ENCODE data around the gene CLDN9.
"Not testable (repeated sequence)": the region's sequence is repeated elsewhere in the genome, so short reads cannot be mapped to it uniquely, and the experiment has no call there.

The CLDN9 gene

DNA sequence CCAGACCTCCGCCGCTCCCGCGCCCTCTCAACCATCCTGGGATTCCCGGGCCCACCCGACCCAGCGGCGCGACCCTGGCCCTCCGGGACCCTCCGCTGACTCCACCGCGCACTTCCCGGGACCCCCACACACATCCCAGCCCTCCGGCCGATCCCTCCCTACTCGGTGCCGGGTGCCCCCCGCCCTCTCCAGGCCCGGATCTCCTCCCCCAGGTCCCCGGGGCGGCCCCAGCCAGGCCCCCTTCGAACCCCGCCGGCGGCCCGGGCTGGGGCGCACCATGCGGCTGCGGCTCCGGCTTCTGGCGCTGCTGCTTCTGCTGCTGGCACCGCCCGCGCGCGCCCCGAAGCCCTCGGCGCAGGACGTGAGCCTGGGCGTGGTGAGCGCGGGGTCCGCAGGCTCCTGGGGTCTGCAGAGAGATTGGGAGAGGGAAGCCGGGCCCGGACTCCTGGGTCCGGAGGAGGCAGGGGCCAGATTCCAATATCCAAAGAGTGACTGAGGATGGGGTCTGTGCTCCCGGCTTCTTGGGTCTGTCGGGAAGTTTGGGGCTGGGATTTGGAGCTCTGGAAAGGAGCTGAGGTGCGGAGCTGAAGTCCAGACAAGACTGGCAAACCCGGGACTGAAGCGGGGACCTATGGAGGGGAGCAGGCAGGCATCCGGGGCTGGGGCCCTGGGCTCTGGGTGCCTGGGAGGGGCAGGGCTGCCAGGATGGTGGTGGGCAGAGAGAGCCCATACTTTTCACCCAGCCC, 34.1 kb downstream of the CLDN9 start:
- no peak for DNase-seq (ENCODE audit: extremely low read depth, low read depth)
- TF ChIP-seq, protein P1, sequence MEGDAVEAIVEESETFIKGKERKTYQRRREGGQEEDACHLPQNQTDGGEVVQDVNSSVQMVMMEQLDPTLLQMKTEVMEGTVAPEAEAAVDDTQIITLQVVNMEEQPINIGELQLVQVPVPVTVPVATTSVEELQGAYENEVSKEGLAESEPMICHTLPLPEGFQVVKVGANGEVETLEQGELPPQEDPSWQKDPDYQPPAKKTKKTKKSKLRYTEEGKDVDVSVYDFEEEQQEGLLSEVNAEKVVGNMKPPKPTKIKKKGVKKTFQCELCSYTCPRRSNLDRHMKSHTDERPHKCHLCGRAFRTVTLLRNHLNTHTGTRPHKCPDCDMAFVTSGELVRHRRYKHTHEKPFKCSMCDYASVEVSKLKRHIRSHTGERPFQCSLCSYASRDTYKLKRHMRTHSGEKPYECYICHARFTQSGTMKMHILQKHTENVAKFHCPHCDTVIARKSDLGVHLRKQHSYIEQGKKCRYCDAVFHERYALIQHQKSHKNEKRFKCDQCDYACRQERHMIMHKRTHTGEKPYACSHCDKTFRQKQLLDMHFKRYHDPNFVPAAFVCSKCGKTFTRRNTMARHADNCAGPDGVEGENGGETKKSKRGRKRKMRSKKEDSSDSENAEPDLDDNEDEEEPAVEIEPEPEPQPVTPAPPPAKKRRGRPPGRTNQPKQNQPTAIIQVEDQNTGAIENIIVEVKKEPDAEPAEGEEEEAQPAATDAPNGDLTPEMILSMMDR (IDR thresholded peaks at IDR 0.05; ENCODE audit: low read depth, low read length): no peak

DNA sequence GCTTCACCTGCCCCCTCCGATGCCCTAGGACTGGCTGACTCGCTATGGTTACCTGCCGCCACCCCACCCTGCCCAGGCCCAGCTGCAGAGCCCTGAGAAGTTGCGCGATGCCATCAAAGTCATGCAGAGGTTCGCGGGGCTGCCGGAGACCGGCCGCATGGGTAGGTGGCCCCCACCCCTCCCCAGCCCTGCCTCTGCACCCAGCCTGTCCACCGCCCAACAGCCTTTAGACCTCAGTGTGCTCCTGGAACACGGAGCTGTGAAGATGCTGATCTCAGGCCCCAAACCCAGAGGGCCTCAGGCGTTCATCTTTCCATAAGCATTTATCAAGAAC, 34.6 kb downstream of the CLDN9 start:
- DNase-seq (ENCODE audit: extremely low read depth, low read depth): no peak

DNA sequence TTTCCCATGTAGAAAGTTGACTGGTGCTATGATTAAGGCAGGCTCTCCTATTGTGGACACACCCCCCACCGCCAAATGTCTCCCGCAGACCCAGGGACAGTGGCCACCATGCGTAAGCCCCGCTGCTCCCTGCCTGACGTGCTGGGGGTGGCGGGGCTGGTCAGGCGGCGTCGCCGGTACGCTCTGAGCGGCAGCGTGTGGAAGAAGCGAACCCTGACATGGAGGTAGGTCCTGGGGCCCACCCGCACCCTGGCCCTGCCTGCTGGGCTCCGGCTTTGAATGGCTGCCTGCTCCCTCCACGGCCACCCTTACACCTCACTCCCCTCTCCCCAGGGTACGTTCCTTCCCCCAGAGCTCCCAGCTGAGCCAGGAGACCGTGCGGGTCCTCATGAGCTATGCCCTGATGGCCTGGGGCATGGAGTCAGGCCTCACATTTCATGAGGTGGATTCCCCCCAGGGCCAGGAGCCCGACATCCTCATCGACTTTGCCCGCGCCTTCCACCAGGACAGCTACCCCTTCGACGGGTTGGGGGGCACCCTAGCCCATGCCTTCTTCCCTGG, 37.3 kb downstream of the CLDN9 start:
- TF ChIP-seq, protein P1 (IDR thresholded peaks at IDR 0.05; ENCODE audit: low read depth, low read length): no peak

More for the DNA sequence above, 34.6 kb downstream of the CLDN9 start:
- TF ChIP-seq, protein P1 (IDR thresholded peaks at IDR 0.05; ENCODE audit: low read depth, low read length): no peak

DNA sequence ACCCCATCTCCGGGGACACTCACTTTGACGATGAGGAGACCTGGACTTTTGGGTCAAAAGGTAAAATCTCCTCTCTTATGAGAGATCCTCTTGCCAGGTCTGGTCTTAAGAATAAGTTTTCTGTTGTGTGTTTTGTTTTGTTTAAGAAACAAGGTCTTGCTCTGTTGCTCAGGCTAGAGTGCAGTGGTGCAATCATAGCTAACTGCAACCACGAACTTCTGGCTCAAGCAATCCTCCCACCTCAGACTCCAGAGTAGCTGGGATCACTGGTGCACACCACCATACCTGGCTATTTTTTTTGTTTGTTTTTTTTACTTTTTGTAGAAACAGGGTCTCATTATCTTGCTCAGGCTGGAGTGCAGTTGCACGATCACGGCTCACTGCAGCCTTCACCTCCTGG, 37.8 kb downstream of the CLDN9 start:
- DNase-seq (ENCODE audit: extremely low read depth, low read depth): no peak
- TF ChIP-seq, protein P1 (IDR thresholded peaks at IDR 0.05; ENCODE audit: low read depth, low read length): no peak

More for the DNA sequence above, 37.3 kb downstream of the CLDN9 start:
- DNase-seq (ENCODE audit: extremely low read depth, low read depth): no peak

DNA sequence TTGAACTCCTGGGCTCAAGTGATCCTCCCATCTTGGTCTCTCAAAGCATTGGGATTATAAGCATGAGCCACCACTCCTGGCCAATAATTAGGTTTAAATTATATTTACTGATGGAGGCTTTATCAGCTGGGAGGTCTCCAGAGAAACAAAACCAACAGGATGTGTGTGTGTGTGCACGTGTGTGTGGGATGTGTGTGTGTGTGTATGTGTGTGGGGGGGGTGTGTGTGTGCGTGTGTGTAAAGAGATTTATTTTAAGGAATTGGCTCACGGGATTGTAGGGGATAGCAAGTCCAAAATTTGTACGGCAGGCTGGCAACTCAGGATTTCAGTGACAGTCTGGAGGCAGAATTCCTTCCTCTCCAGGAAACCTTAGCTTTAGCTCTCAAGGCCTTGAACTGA, 38.3 kb downstream of the CLDN9 start:
- DNase-seq (ENCODE audit: extremely low read depth, low read depth): no peak
- TF ChIP-seq, protein P1 (IDR thresholded peaks at IDR 0.05; ENCODE audit: low read depth, low read length): no peak

DNA sequence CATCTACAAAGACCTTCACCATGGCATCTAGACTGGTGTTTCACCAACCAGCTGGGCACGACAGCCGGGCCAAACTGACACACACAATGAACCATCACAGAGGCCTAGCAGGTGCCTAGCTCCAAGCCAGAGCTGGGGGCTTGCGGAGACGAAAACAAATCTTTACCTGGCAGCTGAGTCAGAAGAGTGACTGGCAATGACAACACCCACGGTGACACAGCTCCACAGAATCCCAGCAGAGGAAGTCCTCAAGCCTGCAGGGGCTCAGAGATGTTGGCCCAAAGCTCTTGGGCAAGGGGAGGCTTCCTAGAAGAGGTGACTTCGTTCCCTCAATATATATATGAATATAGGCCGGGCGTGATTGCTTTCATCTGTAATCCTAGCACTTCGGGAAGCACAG, 38.8 kb downstream of the CLDN9 start:
- no peak for DNase-seq (ENCODE audit: extremely low read depth, low read depth)
- TF ChIP-seq, protein P1 (IDR thresholded peaks at IDR 0.05; ENCODE audit: low read depth, low read length): no peak

DNA sequence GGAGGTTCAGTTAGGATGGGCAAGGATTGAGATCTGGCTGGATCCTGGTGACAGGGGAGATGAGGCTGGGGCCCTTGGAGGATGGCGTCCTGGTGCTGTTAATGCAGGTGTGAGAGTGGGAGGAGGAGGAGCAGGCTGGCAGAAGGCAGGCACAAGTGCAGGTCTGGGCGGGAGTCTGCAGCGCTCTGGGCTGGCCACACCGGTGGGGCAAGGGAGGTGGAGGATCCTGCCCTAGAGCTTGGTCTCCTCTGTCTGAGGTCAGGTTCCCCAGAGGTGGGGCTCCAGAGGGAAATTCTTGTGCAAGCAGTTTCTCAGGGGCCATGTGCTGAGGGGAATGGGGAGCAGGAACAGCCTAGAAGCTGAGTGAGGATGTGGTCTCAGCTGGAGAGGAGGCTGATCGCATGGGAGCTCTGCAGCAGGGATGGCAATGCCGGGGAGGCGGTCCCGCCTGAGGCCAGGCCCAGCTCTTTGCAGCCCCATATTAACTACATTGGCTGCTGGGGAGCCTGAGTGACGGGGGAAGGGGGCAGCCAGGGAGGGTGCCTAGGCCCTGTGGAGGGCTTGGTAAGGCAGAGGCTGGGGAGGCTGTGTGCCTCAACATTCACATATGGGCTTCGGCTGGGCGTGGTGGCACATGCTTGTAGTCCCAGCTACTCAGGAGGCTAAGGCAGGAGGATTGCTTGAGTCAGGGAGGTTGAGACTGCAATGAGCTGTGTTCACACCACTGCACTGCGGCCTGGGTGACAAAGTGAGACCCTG, 40.0 kb downstream of the CLDN9 start:
- not testable (repeated sequence) for DNase-seq (ENCODE audit: extremely low read depth, low read depth)

DNA sequence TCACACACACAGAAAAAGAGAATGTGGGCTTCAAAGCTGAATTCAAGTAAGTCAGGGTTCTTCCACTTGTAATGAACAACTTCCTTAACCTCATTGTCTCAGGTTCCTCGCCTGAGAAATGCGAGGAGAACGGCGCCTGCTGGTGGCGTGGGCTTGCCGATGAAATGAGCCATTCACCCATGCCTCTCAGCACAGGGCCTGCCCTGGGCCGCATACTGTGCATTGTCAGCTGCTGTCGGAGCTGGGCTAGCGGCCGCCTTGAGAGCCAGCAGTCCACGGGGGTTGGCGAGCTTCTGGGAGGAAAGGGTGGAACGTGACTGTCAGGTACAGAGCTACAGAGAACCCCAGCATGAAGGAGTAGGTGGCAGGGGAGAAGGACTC, 40.6 kb downstream of the CLDN9 start:
- not testable (repeated sequence) for DNase-seq (ENCODE audit: extremely low read depth, low read depth)

Measured in AG09319 (cell line).